Mammary epithelial cell (primary cell): Measurements from ENCODE around the gene USP48.

Experiments used
- CTCF ChIP-seq, 2 donors: IDR thresholded peaks in 1 of 2; conservative IDR thresholded peaks in 1 of 2; 2 replicates each; pipeline ENCODE4 v1.5.1; 2011 to 2012; ENCODE audit warnings: inconsistent platforms in 2 of 2, low read length in 2 of 2, mild to moderate bottlenecking in 2 of 2, control low read depth in 1 of 2, low read depth in 1 of 2; ENCODE audit not compliant: insufficient read depth in 1 of 2; ENCODE audit errors: extremely low read depth in 1 of 2
- EZH2 ChIP-seq: IDR thresholded peaks from 2 replicates; pipeline ENCODE4 v1.6.1; 2012; ENCODE audit warnings: low read length, inconsistent platforms, borderline replicate concordance

- TF ChIP-seq CTCF (conservative IDR thresholded peaks at IDR 0.05 in 1 of 2, IDR thresholded peaks at IDR 0.05 in 1 of 2; ENCODE audit: extremely low read depth in 1 of 2, insufficient read depth in 1 of 2, low read depth in 1 of 2, low read length in 2 of 2) (no peak), EZH2 (no peak)
These were observed 45.7 kb upstream of the USP48 start for GRCh38 chr1:21828506-21829210.
